ENCODE measurements around the gene PVR.

PVR gene

DNA sequence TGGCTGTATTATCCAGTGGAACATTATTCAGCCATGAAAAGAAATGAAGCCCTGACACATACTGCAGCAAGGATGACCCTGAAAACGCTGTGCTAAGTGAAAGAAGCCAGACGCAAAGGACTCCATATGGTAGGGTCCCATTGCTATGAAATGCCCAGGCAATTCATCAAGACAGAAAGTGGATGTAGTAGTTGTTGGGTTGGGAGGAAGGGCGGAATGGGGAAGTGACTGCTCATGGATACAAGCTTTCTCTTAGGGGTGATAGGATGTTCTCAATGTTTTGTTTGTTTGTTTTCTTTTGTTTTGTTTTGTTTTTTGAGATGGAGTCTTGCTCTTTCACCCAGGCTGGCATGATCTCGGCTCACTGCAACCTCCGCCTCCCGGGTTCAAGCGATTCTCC lies 44.2 kb downstream of the PVR start:
- no peak overlapping the region for H3K4me3 ChIP-seq (ENCODE audit: low read depth, low read length)
- TF ChIP-seq, protein P1, sequence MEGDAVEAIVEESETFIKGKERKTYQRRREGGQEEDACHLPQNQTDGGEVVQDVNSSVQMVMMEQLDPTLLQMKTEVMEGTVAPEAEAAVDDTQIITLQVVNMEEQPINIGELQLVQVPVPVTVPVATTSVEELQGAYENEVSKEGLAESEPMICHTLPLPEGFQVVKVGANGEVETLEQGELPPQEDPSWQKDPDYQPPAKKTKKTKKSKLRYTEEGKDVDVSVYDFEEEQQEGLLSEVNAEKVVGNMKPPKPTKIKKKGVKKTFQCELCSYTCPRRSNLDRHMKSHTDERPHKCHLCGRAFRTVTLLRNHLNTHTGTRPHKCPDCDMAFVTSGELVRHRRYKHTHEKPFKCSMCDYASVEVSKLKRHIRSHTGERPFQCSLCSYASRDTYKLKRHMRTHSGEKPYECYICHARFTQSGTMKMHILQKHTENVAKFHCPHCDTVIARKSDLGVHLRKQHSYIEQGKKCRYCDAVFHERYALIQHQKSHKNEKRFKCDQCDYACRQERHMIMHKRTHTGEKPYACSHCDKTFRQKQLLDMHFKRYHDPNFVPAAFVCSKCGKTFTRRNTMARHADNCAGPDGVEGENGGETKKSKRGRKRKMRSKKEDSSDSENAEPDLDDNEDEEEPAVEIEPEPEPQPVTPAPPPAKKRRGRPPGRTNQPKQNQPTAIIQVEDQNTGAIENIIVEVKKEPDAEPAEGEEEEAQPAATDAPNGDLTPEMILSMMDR (IDR thresholded peaks at IDR 0.05; ENCODE audit: borderline replicate concordance, insufficient read depth, low read depth, low read length) = no peak

GRCh38 chr19:44689290-44690130 lies 45.8 kb downstream of the PVR start:
- TF ChIP-seq, protein P1 (IDR thresholded peaks at IDR 0.05; ENCODE audit: borderline replicate concordance, insufficient read depth, low read depth, low read length) = peak; percentile 95
- no peak overlapping the region for H3K4me3 ChIP-seq (ENCODE audit: low read depth, low read length)

DNA sequence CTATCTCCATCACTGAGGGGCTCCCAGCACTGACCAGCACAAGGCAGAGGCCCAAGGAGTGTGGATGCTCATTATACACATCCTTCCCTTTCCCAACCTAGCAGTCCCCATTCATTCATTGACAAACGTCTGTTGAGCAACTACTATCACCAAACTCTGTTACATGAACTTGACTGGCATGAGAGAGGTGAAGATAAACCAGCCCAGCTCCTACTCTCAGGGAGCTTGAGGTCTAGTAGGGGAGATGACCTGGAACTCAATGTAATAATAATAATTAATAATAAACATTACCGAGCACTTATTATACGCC lies 46.4 kb downstream of the PVR start:
- TF ChIP-seq, protein P1 (IDR thresholded peaks at IDR 0.05; ENCODE audit: borderline replicate concordance, insufficient read depth, low read depth, low read length) = no peak
- H3K4me3 ChIP-seq (ENCODE audit: low read depth, low read length) = no peak overlapping the region

GRCh38 chr19:44692379-44692721 lies 48.6 kb downstream of the PVR start:
- no peak overlapping the region for H3K4me3 ChIP-seq (ENCODE audit: low read depth, low read length)
- TF ChIP-seq, protein P1 (IDR thresholded peaks at IDR 0.05; ENCODE audit: borderline replicate concordance, insufficient read depth, low read depth, low read length) = no peak

DNA sequence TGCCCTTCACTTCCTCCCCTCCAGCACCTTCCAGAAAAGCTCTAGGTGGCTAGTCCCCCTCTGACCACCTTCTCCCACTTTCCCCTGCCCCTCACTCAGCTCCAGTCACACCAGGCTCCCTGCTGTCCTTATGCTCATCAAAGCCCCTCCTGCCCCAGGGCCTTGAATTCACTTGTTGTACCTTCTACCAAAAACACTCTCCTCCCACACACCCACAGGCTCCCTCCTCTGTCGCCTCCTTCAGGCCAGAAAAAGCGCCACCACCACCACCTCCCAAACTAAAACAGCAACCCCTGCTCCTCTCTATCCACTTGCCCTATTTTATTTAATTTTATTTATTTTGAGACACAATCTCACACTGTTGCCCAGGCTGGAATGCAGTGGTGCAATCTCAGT lies 50.5 kb downstream of the PVR start:
- no peak overlapping the region for H3K4me3 ChIP-seq (ENCODE audit: low read depth, low read length)
- TF ChIP-seq, protein P1 (IDR thresholded peaks at IDR 0.05; ENCODE audit: borderline replicate concordance, insufficient read depth, low read depth, low read length) = peak; percentile 48

GRCh38 chr19:44696939-44697669 lies 53.4 kb downstream of the PVR start:
- H3K4me3 ChIP-seq (ENCODE audit: low read depth, low read length) = no peak overlapping the region
- TF ChIP-seq, protein P1 (IDR thresholded peaks at IDR 0.05; ENCODE audit: borderline replicate concordance, insufficient read depth, low read depth, low read length) = no peak

GRCh38 chr19:44697670-44698034 lies 53.9 kb downstream of the PVR start:
- H3K4me3 ChIP-seq (ENCODE audit: low read depth, low read length) = no peak overlapping the region
- TF ChIP-seq, protein P1 (IDR thresholded peaks at IDR 0.05; ENCODE audit: borderline replicate concordance, insufficient read depth, low read depth, low read length) = no peak
